Neural cell (in vitro differentiated cells): ENCODE data around the gene RRP15. TPM values are rescaled to one million over a fixed set of nuclear protein-coding genes. Genes with fewer than 3 reads are reported as not detected.

Experiments
- H2AFZ ChIP-seq: fragments of 200-600, 300-800 bp; sonication (generic), shearing (Covaris generic); 2 replicates; pipeline ENCODE4 v1.6.0; 2014; ENCODE audit warnings: low read depth, mild to moderate bottlenecking, antibody characterized with exemption, low read length, moderate library complexity
- H3F3A ChIP-seq: fragments of 200-600 bp; shearing (Covaris generic); 2 replicates; pipeline ENCODE4 v1.6.1; 2016; ENCODE audit warnings: mild to moderate bottlenecking, moderate library complexity, mixed read lengths, antibody characterized with exemption, low read length; ENCODE audit not compliant: insufficient read depth, poor library complexity, severe bottlenecking
- H3K27ac ChIP-seq: fragments of 200-600, 300-800 bp; sonication (generic), shearing (Covaris generic); 2 replicates; pipeline ENCODE4 v1.5.1; 2014; ENCODE audit warnings: mild to moderate bottlenecking, low read length, moderate library complexity
- H3K27me3 ChIP-seq: fragments of 300-800, 200-600 bp; sonication (generic), shearing (Covaris generic); 2 replicates; pipeline ENCODE4 v1.6.0; 2014; ENCODE audit warnings: mild to moderate bottlenecking, low read depth, low read length, moderate library complexity; ENCODE audit not compliant: insufficient read depth
- H3K36me3 ChIP-seq: fragments of 300-800, 200-600 bp; sonication (generic), shearing (Covaris generic); 2 replicates; pipeline ENCODE4 v1.5.1; 2014; ENCODE audit warnings: mild to moderate bottlenecking, antibody characterized with exemption, low read length, moderate library complexity; ENCODE audit not compliant: insufficient read depth
- H3K4me2 ChIP-seq: fragments of 300-800, 200-600 bp; sonication (generic), shearing (Covaris generic); 2 replicates; pipeline ENCODE4 v1.6.0; 2014; ENCODE audit warnings: mild to moderate bottlenecking, low read length
- H3K4me3 ChIP-seq: fragments of 300-800, 200-600 bp; sonication (generic), shearing (Covaris generic); 2 replicates; pipeline ENCODE4 v1.5.1; 2014; ENCODE audit warnings: mild to moderate bottlenecking, low read length, moderate library complexity
- H3K79me2 ChIP-seq: fragments of 200-600 bp; shearing (Covaris generic); replicated peaks from 2 replicates; pipeline ENCODE4 v1.6.0; 2014; ENCODE audit warnings: mild to moderate bottlenecking, low read length, moderate library complexity; ENCODE audit not compliant: insufficient read depth
- H3K9ac ChIP-seq: fragments of 300-800, 200-600 bp; sonication (generic), shearing (Covaris generic); 2 replicates; pipeline ENCODE4 v1.6.1; 2016; ENCODE audit warnings: mild to moderate bottlenecking, low read length, mixed read lengths
- H3K9me2 ChIP-seq: fragments of 200-600 bp; shearing (Covaris generic); 2 replicates; pipeline ENCODE4 v1.6.1; 2016; ENCODE audit warnings: mild to moderate bottlenecking, low read length, mixed read lengths; ENCODE audit not compliant: insufficient read depth
- H3K9me3 ChIP-seq: fragments of 200-600, 300-800 bp; sonication (generic), shearing (Covaris generic); 2 replicates; pipeline ENCODE4 v1.6.1; 2016; ENCODE audit warnings: mild to moderate bottlenecking, mixed run types, low read length, moderate library complexity, mixed read lengths
- H4K20me1 ChIP-seq: fragments of 200-600 bp; shearing (Covaris generic); 2 replicates; pipeline ENCODE4 v1.6.1; 2016; ENCODE audit warnings: mild to moderate bottlenecking, mixed run types; ENCODE audit not compliant: insufficient read depth
- CTCF ChIP-seq: fragments of 450-650 bp; IDR thresholded peaks from 2 replicates; pipeline ENCODE4 v1.5.1; 2014; ENCODE audit warnings: antibody characterized with exemption, mild to moderate bottlenecking, moderate library complexity; ENCODE audit not compliant: poor library complexity, severe bottlenecking
- EP300 ChIP-seq: fragments of 450-650 bp; conservative IDR thresholded peaks from 2 replicates; pipeline ENCODE4 v1.6.1; 2014; ENCODE audit warnings: antibody characterized with exemption, mild to moderate bottlenecking, moderate library complexity; ENCODE audit not compliant: poor library complexity, severe bottlenecking
- EZH2 ChIP-seq: fragments of 200-600, 300-800 bp; shearing (Covaris generic), sonication (generic); IDR thresholded peaks from 2 replicates; pipeline ENCODE4 v1.6.1; 2014; ENCODE audit warnings: antibody characterized with exemption, low read length, borderline replicate concordance, mild to moderate bottlenecking; ENCODE audit not compliant: insufficient read depth, poor library complexity, severe bottlenecking
- MXI1 ChIP-seq: fragments of 450-650 bp; conservative IDR thresholded peaks from 2 replicates; pipeline ENCODE4 v1.6.1; 2014; ENCODE audit warnings: antibody characterized with exemption, mild to moderate bottlenecking; ENCODE audit not compliant: poor library complexity, severe bottlenecking
- POLR2AphosphoS5 ChIP-seq: IDR thresholded peaks from 2 replicates; pipeline ENCODE4 v1.6.1; 2012
- RAD21 ChIP-seq: fragments of 450-650 bp; conservative IDR thresholded peaks from 2 replicates; pipeline ENCODE4 v1.6.1; 2014; ENCODE audit warnings: antibody characterized with exemption, mild to moderate bottlenecking, moderate library complexity
- REST ChIP-seq: IDR thresholded peaks from 2 replicates; pipeline ENCODE4 v1.6.1; 2012; ENCODE audit warnings: borderline replicate concordance
- SMC3 ChIP-seq: fragments of 450-650 bp; conservative IDR thresholded peaks from 2 replicates; pipeline ENCODE4 v1.6.1; 2014; ENCODE audit warnings: antibody characterized with exemption, mild to moderate bottlenecking, moderate library complexity; ENCODE audit not compliant: poor library complexity
- TAF1 ChIP-seq: IDR thresholded peaks from 2 replicates; pipeline ENCODE4 v1.6.1; 2012; ENCODE audit warnings: low read depth
- polyA plus RNA-seq: library from polyadenylated mRNA; depleted of rRNA; stranded (reverse); fragments of >200 nt; gene quantifications from 2 replicates; pipeline ENCODE4 v1.2.3, GENCODE V29; 2014

RRP15 gene
- polyA plus RNA-seq, 1 donor from 2014 or later = 5.4 TPM

- Histone ChIP-seq H2AFZ (no peak overlapping the region), H3K4me2 (no peak overlapping the region), H3K27ac (no peak overlapping the region), H3K27me3 (no peaks in the 10 kb centered on the region), H3K9ac (no peak overlapping the region), H3F3A (no peaks in the 10 kb centered on the region), H3K36me3 (no peaks in the 10 kb centered on the region), H4K20me1 (no peaks in the 10 kb centered on the region), H3K9me3 (no peaks in the 10 kb centered on the region), H3K79me2 (no peaks in the 10 kb centered on the region), H3K9me2 (no peaks in the 10 kb centered on the region), H3K4me3 (no peak overlapping the region)
- TF ChIP-seq REST (no peak), EP300 (no peak), MXI1 (no peak), CTCF (no peak), POLR2AphosphoS5 (no peak), SMC3 (no peak), EZH2 (no peak), TAF1 (no peak), RAD21 (no peak)
Observed at GRCh38 chr1:218380125-218380977, 95.3 kb downstream of the RRP15 start.

GRCh38 chr1:218382261-218382660 lies 97.2 kb downstream of the RRP15 start:
- TF ChIP-seq CTCF = no peak
- no peak for TF ChIP-seq RAD21
- TF ChIP-seq TAF1 = no peak
- no peak for TF ChIP-seq EP300
- TF ChIP-seq REST = no peak
- TF ChIP-seq SMC3 = no peak
- TF ChIP-seq POLR2AphosphoS5 = no peak
- no peak for TF ChIP-seq EZH2
- no peak for TF ChIP-seq MXI1
- no peaks in the 10 kb centered on the region for H3K9me3 ChIP-seq
- H3K79me2 ChIP-seq = no peaks in the 10 kb centered on the region
- no peak overlapping the region for H2AFZ ChIP-seq
- H3K9me2 ChIP-seq = no peaks in the 10 kb centered on the region
- no peak overlapping the region for H3K4me3 ChIP-seq
- no peaks in the 10 kb centered on the region for H3K36me3 ChIP-seq
- no peaks in the 10 kb centered on the region for H3F3A ChIP-seq
- H3K27me3 ChIP-seq = no peaks in the 10 kb centered on the region
- no peak overlapping the region for H3K27ac ChIP-seq
- no peak overlapping the region for H3K9ac ChIP-seq
- H4K20me1 ChIP-seq = no peaks in the 10 kb centered on the region
- no peak overlapping the region for H3K4me2 ChIP-seq
